Measurements from ENCODE around the gene LRP1.
A peak's percentile ranks its signal among the peaks of the same experiment; 100 is the strongest.

The LRP1 gene

DNA sequence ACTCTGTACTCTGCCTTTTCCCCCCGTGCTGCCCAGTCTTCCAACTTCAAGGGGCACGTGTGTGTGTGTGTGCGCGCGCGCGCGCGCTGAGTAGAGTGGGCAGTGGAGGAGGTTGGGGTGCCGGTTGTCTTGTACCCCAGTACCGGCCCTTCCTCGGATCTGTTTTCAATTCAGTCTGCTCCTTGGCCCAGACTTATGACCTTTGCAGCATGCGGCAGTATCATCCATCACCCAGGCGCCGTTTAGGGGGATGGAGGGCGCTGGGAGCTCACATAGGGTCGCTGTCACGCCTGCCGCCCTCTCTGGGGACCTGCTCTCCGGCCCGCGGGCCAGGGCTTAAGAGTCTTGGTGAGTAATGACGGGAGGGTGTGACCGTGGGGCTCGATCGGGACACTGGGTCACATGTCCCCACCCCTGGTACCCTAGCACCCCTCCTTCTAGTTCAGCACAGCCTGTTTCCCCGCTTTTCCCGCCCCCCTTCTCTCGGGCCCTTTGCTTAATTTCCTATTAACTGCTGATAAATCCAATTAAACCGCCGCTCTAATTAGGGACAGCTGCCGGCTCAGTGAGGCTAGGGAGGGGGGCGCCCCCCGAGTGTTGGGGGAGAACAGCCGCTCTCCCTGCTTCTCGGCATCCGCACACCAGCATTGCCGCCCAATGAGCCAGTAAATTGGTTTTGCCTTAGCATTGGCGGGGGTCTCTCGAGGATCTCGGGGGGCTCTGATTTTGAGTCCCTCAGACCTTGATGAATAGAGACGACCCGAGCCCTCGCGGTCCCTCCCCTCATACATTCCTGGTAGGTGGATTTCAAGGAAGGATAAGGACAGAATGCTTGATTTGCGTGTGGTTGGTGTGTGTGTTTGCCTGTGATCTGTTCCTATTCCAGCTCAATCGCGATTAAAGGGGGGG, 113.4 kb downstream of the LRP1 start:
- H3K27me3 ChIP-seq (replicated peaks in 2 of 5; ENCODE audit: control insufficient read depth in 4 of 5, insufficient read depth in 5 of 5, low read length in 4 of 5), result peaks cover 0 to 79% (median 54%) of the 10 kb centered on the region in 5 experiments
- WGBS (ENCODE audit: insufficient coverage), result 4% methylated on average over 27 of the region's 48 CpGs
- DNase-seq, result no peak
- H3K4me3 ChIP-seq (ENCODE audit: control insufficient read depth in 1 of 7, extremely low read depth in 1 of 7, insufficient read depth in 4 of 7, low read depth in 2 of 7, low read length in 6 of 7), result no peak overlapping the region
- H3K4me1 ChIP-seq (ENCODE audit: control extremely low read depth in 1 of 4, control insufficient read depth in 4 of 4, insufficient read depth in 4 of 4, low read length in 3 of 4), result peaks cover 0 to 63% (median 55%) of the 10 kb centered on the region in 4 experiments
- H3K27ac ChIP-seq (ENCODE audit: insufficient read depth in 1 of 2, low read depth in 1 of 2, low read length in 2 of 2, poor library complexity in 1 of 2, severe bottlenecking in 2 of 2), result no peak overlapping the region
- H3K36me3 ChIP-seq (ENCODE audit: control insufficient read depth in 4 of 4, insufficient read depth in 4 of 4, low read length in 3 of 4), result no peaks in the 10 kb centered on the region
- H3K9me3 ChIP-seq (ENCODE audit: control extremely low read depth in 1 of 5, control insufficient read depth in 4 of 5, insufficient read depth in 2 of 5, low read depth in 1 of 5, low read length in 4 of 5), result no peaks in the 10 kb centered on the region
- POLR2A ChIA-PET, result interaction anchor here (1.5 kb wide), 1 partner anchor 22 kb away, joined by 4 read pairs; no protein-coding TSS in a partner anchor
- CTCF ChIA-PET, result interaction anchor here (0.7 to 18.5 kb wide), 17 partner anchors 10 to 173 kb away, joined by 3 to 326 read pairs (median 5); partner anchors contain the start of genes NXPH4, SHMT2 and STAC3

DNA sequence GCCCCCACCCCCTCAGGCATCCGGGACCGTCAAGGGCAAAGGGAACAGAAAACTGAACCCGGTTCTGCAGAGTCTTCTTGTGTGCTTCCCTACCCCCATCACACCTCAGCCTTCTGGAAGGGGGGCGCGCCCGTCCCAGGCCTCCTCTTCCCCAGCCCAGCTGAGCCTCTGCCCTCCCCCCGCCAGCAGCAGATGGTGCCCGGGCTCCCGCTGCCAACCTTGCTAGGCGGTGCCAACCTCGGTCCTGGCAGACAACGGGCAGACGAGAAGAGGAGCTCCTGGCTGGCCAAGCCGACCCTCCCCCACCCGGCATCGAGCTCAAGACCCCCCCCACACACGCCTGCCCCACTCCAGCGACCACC, 114.0 kb downstream of the LRP1 start:
- POLR2A ChIA-PET, result interaction anchor here (1.2 to 1.5 kb wide), 2 partner anchors 23 to 27 kb away, joined by 3 to 4 read pairs; no protein-coding TSS in a partner anchor
- WGBS (ENCODE audit: insufficient coverage), result 0% methylated on average over 4 of the region's 18 CpGs

DNA sequence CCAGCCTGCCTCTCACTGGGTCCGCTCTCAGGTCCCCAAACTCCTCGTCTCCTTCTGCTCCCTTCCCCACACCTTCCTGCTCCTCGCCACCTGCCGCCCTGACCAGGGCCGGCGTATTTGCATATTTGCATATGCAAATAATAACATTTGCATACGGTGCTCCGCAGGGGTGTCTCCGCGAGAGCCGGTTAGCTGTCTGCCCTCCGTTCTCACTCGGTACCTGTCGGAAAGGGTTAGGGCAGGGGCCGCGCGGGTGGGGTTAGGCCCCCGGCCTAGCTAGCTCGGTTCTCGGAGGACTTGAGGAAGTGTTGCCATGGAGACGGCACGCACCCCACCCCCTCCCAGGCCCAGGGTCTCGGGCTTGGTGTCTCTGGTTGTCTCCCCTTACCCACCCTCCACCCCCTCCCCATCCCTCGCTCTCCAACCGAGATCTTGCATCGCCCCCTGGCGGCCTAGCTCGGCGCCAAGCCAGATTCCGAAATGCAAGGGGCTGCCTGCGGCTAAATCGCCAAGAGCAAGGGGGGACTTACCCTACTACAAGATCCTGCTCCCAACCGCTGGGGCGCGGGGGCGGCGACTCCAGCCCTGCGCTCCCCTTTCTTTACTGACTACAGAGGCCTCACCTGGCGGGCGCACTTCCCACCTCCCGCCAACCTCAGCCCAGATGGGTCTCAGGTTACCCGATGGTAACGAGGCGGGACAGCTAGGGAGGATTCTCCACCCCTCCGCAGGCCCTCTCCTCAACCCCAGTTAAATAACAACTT, 114.6 kb downstream of the LRP1 start:
- POLR2A ChIA-PET, result interaction anchor here (1.2 to 1.5 kb wide), 2 partner anchors 24 to 27 kb away, joined by 3 to 4 read pairs; no protein-coding TSS in a partner anchor
- Histone ChIP-seq H3K36me3 (ENCODE audit: control insufficient read depth in 4 of 4, insufficient read depth in 4 of 4, low read length in 3 of 4) (no peaks in the 10 kb centered on the region), H3K27me3 (replicated peaks in 2 of 5; ENCODE audit: control insufficient read depth in 4 of 5, insufficient read depth in 5 of 5, low read length in 4 of 5) (peaks cover 0 to 67% (median 43%) of the 10 kb centered on the region in 5 experiments), H3K4me3 (ENCODE audit: control insufficient read depth in 1 of 7, extremely low read depth in 1 of 7, insufficient read depth in 4 of 7, low read depth in 2 of 7, low read length in 6 of 7) (peak overlapping the region in 5 of 7 experiments; percentile 45 to 68 (median 55)), H3K4me1 (ENCODE audit: control extremely low read depth in 1 of 4, control insufficient read depth in 4 of 4, insufficient read depth in 4 of 4, low read length in 3 of 4) (peaks cover 0 to 60% (median 52%) of the 10 kb centered on the region in 4 experiments), H3K27ac (ENCODE audit: insufficient read depth in 1 of 2, low read depth in 1 of 2, low read length in 2 of 2, poor library complexity in 1 of 2, severe bottlenecking in 2 of 2) (no peak overlapping the region), H3K9me3 (ENCODE audit: control extremely low read depth in 1 of 5, control insufficient read depth in 4 of 5, insufficient read depth in 2 of 5, low read depth in 1 of 5, low read length in 4 of 5) (no peaks in the 10 kb centered on the region)
- WGBS (ENCODE audit: insufficient coverage), result 3% methylated on average over 31 of the region's 45 CpGs
- CTCF ChIA-PET, result interaction anchor here (0.7 to 18.5 kb wide), 22 partner anchors 9 to 175 kb away, joined by 3 to 326 read pairs (median 4); partner anchors contain the start of genes NXPH4, SHMT2 and STAC3
- DNase-seq, result peak; percentile 69 to 78 (median 75)

More for the DNA sequence above, 114.0 kb downstream of the LRP1 start:
- Histone ChIP-seq H3K27ac (ENCODE audit: insufficient read depth in 1 of 2, low read depth in 1 of 2, low read length in 2 of 2, poor library complexity in 1 of 2, severe bottlenecking in 2 of 2) (no peak overlapping the region), H3K4me1 (ENCODE audit: control extremely low read depth in 1 of 4, control insufficient read depth in 4 of 4, insufficient read depth in 4 of 4, low read length in 3 of 4) (peaks cover 0 to 63% (median 55%) of the 10 kb centered on the region in 4 experiments), H3K27me3 (replicated peaks in 2 of 5; ENCODE audit: control insufficient read depth in 4 of 5, insufficient read depth in 5 of 5, low read length in 4 of 5) (peaks cover 0 to 72% (median 48%) of the 10 kb centered on the region in 5 experiments), H3K36me3 (ENCODE audit: control insufficient read depth in 4 of 4, insufficient read depth in 4 of 4, low read length in 3 of 4) (no peaks in the 10 kb centered on the region), H3K9me3 (ENCODE audit: control extremely low read depth in 1 of 5, control insufficient read depth in 4 of 5, insufficient read depth in 2 of 5, low read depth in 1 of 5, low read length in 4 of 5) (no peaks in the 10 kb centered on the region), H3K4me3 (ENCODE audit: control insufficient read depth in 1 of 7, extremely low read depth in 1 of 7, insufficient read depth in 4 of 7, low read depth in 2 of 7, low read length in 6 of 7) (peak overlapping the region in 4 of 7 experiments; percentile 45 to 68 (median 62))
- CTCF ChIA-PET, result interaction anchor here (0.7 to 18.5 kb wide), 20 partner anchors 9 to 174 kb away, joined by 3 to 326 read pairs (median 4); partner anchors contain the start of genes NXPH4, SHMT2 and STAC3
- DNase-seq, result no peak

DNA sequence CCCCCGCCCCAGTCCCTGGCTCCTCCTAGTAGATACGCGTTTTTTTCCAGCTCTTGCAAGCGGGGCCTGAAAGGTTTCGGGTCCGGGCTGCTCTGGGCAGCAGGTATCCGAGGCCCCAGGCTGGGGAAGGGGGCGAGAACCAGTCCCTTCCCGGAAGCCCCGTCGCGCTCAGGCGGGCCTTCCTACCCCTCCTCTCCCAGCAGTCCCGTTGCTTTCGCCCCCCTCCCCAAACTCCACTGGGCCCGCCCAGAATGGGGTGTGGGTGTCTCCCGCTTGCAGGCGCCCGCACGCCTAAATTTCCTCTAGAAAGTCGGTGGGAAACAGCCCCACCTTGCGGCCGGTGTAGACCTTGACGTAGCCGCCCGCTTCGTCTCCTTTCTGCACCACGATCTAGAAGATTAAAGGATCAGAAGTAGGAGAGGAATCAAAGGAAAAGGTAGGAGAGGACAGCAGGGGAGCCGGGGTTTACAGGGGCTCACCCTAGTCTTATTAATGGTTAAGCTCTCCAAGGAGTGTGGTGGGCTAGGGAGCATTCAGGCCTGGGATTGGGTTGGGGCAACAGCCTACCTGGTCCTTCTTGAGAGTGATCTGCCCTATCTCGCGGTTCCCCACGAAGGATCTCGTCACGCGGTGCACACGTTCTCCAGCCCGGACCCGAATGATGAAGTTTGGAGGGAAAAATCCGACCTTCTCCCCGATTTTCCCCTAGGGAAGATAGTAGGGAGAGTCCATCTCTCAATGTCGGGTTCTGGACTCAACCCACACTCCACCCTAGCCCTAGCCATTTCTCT, 115.4 kb downstream of the LRP1 start:
- peak; percentile 73 to 81 (median 79) for DNase-seq
- 12% methylated on average over 28 of the region's 41 CpGs for WGBS (ENCODE audit: insufficient coverage)
- no peak overlapping the region for H3K27ac ChIP-seq (ENCODE audit: insufficient read depth in 1 of 2, low read depth in 1 of 2, low read length in 2 of 2, poor library complexity in 1 of 2, severe bottlenecking in 2 of 2)
- no peaks in the 10 kb centered on the region for H3K9me3 ChIP-seq (ENCODE audit: control extremely low read depth in 1 of 5, control insufficient read depth in 4 of 5, insufficient read depth in 2 of 5, low read depth in 1 of 5, low read length in 4 of 5)
- CTCF ChIA-PET, result interaction anchor here (0.9 to 18.5 kb wide), 15 partner anchors 8 to 124 kb away, joined by 3 to 326 read pairs (median 5); partner anchors contain the start of genes NXPH4, SHMT2 and STAC3
- no peaks in the 10 kb centered on the region for H3K36me3 ChIP-seq (ENCODE audit: control insufficient read depth in 4 of 4, insufficient read depth in 4 of 4, low read length in 3 of 4)
- POLR2A ChIA-PET, result interaction anchor here (0.6 to 1.2 kb wide), 2 partner anchors 28 to 294 kb away, joined by 3 read pairs; no protein-coding TSS in a partner anchor
- peaks cover 0 to 52% (median 44%) of the 10 kb centered on the region in 4 experiments for H3K4me1 ChIP-seq (ENCODE audit: control extremely low read depth in 1 of 4, control insufficient read depth in 4 of 4, insufficient read depth in 4 of 4, low read length in 3 of 4)
- peaks cover 0 to 58% (median 36%) of the 10 kb centered on the region in 5 experiments for H3K27me3 ChIP-seq (replicated peaks in 2 of 5; ENCODE audit: control insufficient read depth in 4 of 5, insufficient read depth in 5 of 5, low read length in 4 of 5)
- peak overlapping the region in 6 of 7 experiments; percentile 19 to 68 (median 50) for H3K4me3 ChIP-seq (ENCODE audit: control insufficient read depth in 1 of 7, extremely low read depth in 1 of 7, insufficient read depth in 4 of 7, low read depth in 2 of 7, low read length in 6 of 7)

DNA sequence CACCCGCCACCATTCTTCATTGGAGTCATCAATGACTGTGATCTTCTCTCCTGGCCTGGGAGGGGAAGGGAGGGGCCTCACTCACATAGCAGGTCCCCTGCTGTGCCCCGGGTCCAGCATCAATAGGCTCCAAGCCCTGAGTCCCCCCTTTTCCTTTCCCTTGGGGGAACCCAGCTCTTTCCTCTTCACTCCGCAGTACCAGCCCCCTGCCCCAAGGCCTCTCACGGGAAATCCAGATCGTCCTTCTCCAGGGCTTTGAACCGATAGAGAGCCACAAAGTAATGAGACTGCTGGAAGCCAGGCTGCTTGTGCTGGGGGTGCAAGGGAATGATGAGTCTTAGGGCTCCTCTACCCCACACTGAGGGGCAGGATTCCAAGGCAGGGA, 116.0 kb downstream of the LRP1 start:
- POLR2A ChIA-PET, result no interaction called here
- H3K27me3 ChIP-seq (replicated peaks in 2 of 5; ENCODE audit: control insufficient read depth in 4 of 5, insufficient read depth in 5 of 5, low read length in 4 of 5), result peaks cover 0 to 53% (median 32%) of the 10 kb centered on the region in 5 experiments
- no peak overlapping the region for H3K27ac ChIP-seq (ENCODE audit: insufficient read depth in 1 of 2, low read depth in 1 of 2, low read length in 2 of 2, poor library complexity in 1 of 2, severe bottlenecking in 2 of 2)
- peaks cover 0 to 53% (median 44%) of the 10 kb centered on the region in 4 experiments for H3K4me1 ChIP-seq (ENCODE audit: control extremely low read depth in 1 of 4, control insufficient read depth in 4 of 4, insufficient read depth in 4 of 4, low read length in 3 of 4)
- no peak for DNase-seq
- H3K36me3 ChIP-seq (ENCODE audit: control insufficient read depth in 4 of 4, insufficient read depth in 4 of 4, low read length in 3 of 4), result no peaks in the 10 kb centered on the region
- CTCF ChIA-PET, result interaction anchor here (1.0 to 18.5 kb wide), 10 partner anchors 11 to 210 kb away, joined by 3 to 326 read pairs (median 6); partner anchors contain the start of genes INHBE, NXPH4 and SHMT2
- H3K4me3 ChIP-seq (ENCODE audit: control insufficient read depth in 1 of 7, extremely low read depth in 1 of 7, insufficient read depth in 4 of 7, low read depth in 2 of 7, low read length in 6 of 7), result no peak overlapping the region
- WGBS (ENCODE audit: insufficient coverage), result 59% methylated on average over 2 of the region's 6 CpGs
- no peaks in the 10 kb centered on the region for H3K9me3 ChIP-seq (ENCODE audit: control extremely low read depth in 1 of 5, control insufficient read depth in 4 of 5, insufficient read depth in 2 of 5, low read depth in 1 of 5, low read length in 4 of 5)

DNA sequence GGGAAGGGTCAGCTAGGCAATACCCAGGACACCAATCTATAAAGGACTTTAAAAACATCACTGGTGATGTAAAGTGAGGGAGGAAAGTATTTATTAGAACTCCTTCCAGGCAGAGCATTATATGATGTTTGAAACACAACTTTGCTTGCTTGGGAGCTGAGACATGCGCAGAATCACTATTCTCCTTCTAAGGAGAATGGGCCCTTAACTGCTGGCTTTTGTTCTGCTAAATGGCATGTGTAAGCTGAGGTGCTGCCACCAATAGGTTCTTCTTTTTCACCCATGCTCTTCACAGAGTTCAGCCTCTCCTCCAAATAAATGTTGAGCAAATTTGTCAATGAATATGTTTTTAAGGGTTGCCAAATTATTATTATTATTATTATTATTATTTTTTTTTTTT, 118.8 kb downstream of the LRP1 start:
- POLR2A ChIA-PET, result no interaction called here
- CTCF ChIA-PET, result interaction anchor here (16.6 to 18.5 kb wide), 2 partner anchors 19 to 34 kb away, joined by 236 to 326 read pairs; partner anchors contain the start of gene SHMT2
- 100% methylated on average over 1 of the region's 1 CpG for WGBS (ENCODE audit: insufficient coverage)

More for the DNA sequence above, 118.8 kb downstream of the LRP1 start:
- no peak overlapping the region for H3K4me3 ChIP-seq (ENCODE audit: control insufficient read depth in 1 of 7, extremely low read depth in 1 of 7, insufficient read depth in 4 of 7, low read depth in 2 of 7, low read length in 6 of 7)
- peaks cover 0 to 28% (median 23%) of the 10 kb centered on the region in 4 experiments for H3K4me1 ChIP-seq (ENCODE audit: control extremely low read depth in 1 of 4, control insufficient read depth in 4 of 4, insufficient read depth in 4 of 4, low read length in 3 of 4)
- peaks cover 0 to 25% (median 11%) of the 10 kb centered on the region in 5 experiments for H3K27me3 ChIP-seq (replicated peaks in 2 of 5; ENCODE audit: control insufficient read depth in 4 of 5, insufficient read depth in 5 of 5, low read length in 4 of 5)
- H3K27ac ChIP-seq (ENCODE audit: insufficient read depth in 1 of 2, low read depth in 1 of 2, low read length in 2 of 2, poor library complexity in 1 of 2, severe bottlenecking in 2 of 2), result no peak overlapping the region
- no peaks in the 10 kb centered on the region for H3K9me3 ChIP-seq (ENCODE audit: control extremely low read depth in 1 of 5, control insufficient read depth in 4 of 5, insufficient read depth in 2 of 5, low read depth in 1 of 5, low read length in 4 of 5)
- no peak for DNase-seq
- no peaks in the 10 kb centered on the region for H3K36me3 ChIP-seq (ENCODE audit: control insufficient read depth in 4 of 4, insufficient read depth in 4 of 4, low read length in 3 of 4)
